Activated naive CD4-positive, alpha-beta T cell treated with anti-CD3 and anti-CD28 coated beads, Interleukin-2, amount 50 U/mL, for 72 hours (primary cell): ENCODE measurements around the gene DUS1L. TPM values are rescaled to one million over a fixed set of nuclear protein-coding genes. Genes with fewer than 3 reads are reported as not detected.
A peak's percentile ranks its signal among the peaks of the same experiment; 100 is the strongest.

Experiments used
- ATAC-seq, 2 donors: fragments of 150-1000 bp; cut with Tn5 transposase; 2 replicates each; pipeline ENCODE4 v1.10.0; 2021; ENCODE audit warnings: mild to moderate bottlenecking in 2 of 2, moderate library complexity in 2 of 2
- DNase-seq, 2 donors: peaks; one replicate each; pipeline ENCODE4 v3.0.0; 2021 to 2022; ENCODE audit warnings: low spot score in 2 of 2
- H3K27ac Mint-ChIP-seq, 2 donors: one replicate each; pipeline ENCODE4 v1.8.0; 2022; ENCODE audit warnings: mild to moderate bottlenecking in 2 of 2, mixed read lengths in 2 of 2
- H3K36me3 Mint-ChIP-seq, 2 donors: one replicate each; pipeline ENCODE4 v1.8.0; 2022; ENCODE audit warnings: mixed read lengths in 2 of 2
- H3K9me3 Mint-ChIP-seq, 2 donors: one replicate each; pipeline ENCODE4 v1.8.0; 2022; ENCODE audit warnings: mixed read lengths in 2 of 2
- total RNA-seq, 2 donors: library from RNA; stranded (reverse); gene quantifications; one replicate each; pipeline ENCODE4 v1.2.3, GENCODE V29; 2022

DUS1L gene
- total RNA-seq, 2 donors from 2014 or later = 86.2 to 103 TPM

DNA sequence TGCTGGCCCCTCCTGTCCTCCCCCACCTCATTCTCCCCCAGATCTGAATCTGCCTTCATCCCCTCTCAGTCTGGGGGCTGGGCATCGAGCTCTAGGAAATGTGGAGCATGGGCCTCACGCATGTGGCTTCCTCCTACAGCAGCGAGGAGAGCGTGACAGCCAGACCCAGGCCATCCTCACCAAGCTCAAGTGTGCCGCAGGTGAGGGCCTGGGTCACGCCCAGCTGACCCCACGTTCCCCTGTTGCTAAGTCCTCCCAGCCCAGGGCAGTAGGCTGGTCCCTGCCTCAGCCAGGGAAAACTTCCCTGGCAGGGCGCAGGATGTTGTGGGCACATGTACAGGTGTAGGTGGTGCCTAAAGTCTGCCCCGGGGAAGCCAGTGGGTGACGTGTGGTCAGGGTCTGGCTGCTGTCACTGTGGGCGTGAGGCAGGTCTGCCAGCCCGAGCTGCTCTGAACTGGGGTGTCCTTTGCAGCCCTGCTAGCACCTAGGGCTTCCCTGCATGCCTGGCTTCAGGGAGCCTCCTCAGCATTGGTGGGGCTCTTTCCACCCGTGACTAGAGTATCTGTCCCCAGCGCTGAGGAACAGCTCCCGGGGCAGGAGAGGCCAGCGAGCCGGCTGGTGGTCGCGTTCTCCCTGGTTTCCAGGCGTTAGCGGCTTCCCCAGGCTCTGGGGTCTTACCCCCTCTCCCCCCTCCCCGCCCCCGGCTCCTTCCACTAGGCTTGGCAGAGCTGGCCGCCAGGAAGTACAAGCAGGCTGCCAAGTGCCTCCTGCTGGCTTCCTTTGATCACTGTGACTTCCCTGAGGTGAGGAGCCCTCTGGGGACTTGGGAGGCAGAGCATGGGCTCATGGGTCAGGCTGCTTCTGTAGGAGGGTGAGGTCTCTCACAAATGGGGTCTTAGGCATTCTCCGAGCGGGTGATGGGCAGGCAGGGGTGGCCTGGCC is 10.3 kb downstream of the DUS1L start:
- peak overlapping the region in 1 of 2 donors; percentile 90 for H3K27ac Mint-ChIP-seq
- DNase-seq (no peak), ATAC-seq (no peak)
- H3K9me3 Mint-ChIP-seq = no peaks in the 10 kb centered on the region
- no peaks in the 10 kb centered on the region for H3K36me3 Mint-ChIP-seq

DNA sequence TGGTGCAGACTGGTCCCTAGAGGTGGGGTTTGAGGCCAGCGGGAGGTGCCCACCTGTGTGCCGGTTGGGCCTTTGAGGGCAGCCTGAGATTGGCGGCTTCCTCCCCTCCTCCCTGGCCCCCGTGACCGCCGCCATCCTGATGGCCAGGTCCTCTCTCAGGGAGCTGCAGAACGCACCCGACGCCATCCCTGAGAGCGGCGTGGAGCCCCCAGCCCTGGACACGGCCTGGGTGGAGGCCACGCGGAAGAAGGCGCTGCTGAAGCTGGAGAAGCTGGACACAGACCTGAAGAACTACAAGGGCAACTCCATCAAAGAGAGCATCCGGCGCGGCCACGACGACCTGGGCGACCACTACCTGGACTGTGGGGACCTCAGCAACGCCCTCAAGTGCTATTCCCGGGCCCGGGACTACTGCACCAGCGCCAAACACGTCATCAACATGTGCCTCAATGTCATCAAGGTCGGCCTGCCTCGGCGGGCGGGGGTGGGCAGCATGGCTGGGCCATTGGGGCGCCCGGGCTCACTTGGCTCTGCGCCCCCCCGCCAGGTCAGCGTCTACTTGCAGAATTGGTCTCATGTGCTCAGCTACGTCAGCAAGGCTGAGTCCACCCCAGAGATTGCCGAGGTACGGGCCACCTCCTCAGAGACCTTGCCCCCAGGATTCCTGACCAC is 11.1 kb downstream of the DUS1L start:
- Mint-ChIP-seq H3K36me3 (no peaks in the 10 kb centered on the region), H3K27ac (peak overlapping the region in 1 of 2 donors; percentile 90), H3K9me3 (no peaks in the 10 kb centered on the region)
- no peak for ATAC-seq
- no peak for DNase-seq

DNA sequence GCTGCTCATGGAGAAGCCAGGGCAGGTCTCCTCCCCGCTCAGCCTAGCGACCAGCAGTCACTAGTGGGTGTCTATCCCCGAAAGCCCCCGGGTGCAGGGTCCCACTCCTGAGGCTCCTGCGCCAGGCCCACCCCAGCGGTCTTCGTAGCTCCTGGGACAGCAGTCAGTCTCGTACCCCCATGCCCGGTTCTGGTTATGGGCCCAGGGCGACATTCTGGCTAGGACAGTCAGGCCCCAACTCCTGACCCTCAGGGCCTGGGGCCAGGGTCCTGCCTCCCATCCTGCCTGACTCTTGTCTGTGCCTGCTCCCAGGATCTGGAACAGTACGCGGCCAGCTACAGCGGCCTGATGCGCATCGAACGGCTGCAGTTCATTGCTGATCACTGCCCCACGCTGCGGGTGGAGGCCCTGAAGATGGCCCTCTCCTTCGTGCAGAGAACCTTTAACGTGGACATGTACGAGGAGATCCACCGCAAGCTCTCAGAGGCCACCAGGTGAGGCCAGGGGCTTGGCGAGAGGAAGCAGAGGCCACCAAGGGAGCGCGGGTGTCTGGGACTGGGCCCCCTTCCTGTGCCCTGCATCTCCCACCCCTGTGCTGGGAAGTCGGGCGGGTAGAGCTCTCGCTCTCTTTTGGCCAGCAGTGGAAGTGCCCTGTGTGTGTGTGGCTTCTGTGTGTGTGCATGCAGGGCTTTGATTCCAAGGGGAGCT is 11.9 kb downstream of the DUS1L start:
- H3K27ac Mint-ChIP-seq = peak overlapping the region in 1 of 2 donors; percentile 51
- DNase-seq (no peak), ATAC-seq (no peak)
- H3K9me3 Mint-ChIP-seq = no peaks in the 10 kb centered on the region
- no peaks in the 10 kb centered on the region for H3K36me3 Mint-ChIP-seq

DNA sequence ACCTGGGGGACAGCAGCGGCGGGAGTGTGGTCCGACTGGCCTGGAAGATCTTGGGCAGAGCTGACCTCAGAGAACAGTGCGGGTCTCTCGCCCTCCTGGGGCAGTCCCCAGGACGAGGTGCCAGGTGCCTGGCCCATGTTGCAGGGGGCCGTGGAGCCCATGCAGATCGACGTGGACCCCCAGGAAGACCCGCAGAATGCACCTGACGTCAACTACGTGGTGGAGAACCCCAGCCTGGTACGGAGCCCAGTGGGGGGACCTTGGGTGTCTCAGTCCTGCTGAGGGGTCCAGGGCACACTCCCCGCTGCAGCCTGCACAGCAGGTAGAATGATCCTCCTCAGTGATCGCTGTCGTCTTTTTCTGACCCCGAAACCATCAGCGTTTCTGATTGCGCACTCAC is 12.5 kb downstream of the DUS1L start:
- ATAC-seq (no peak), DNase-seq (no peak)
- H3K36me3 Mint-ChIP-seq = no peaks in the 10 kb centered on the region

DNA sequence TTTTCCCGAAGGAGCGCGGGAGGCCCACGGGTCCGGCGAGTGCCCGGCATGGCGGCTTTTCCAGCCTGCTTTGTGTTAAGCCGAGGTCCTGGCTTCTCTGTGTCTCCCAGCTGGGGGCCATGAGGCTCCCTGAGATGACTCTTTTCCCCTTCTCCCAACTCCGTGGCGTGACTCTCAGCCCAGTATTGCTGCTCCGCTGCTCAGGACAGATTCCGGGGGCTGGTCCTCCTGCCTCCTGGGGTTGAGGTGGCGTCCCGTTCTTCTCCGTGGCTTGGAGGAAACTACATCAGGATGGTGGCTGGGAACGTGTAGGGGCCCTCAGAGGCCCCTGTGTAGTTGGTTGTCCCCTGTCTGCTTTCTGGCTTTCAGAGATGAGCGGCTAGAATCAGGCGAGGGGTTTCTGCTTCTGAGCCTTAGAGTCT is 13.0 kb downstream of the DUS1L start:
- DNase-seq = no peak

More for the DNA sequence above, 12.5 kb downstream of the DUS1L start:
- no peaks in the 10 kb centered on the region for H3K9me3 Mint-ChIP-seq
- peak overlapping the region in 1 of 2 donors; percentile 51 for H3K27ac Mint-ChIP-seq

DNA sequence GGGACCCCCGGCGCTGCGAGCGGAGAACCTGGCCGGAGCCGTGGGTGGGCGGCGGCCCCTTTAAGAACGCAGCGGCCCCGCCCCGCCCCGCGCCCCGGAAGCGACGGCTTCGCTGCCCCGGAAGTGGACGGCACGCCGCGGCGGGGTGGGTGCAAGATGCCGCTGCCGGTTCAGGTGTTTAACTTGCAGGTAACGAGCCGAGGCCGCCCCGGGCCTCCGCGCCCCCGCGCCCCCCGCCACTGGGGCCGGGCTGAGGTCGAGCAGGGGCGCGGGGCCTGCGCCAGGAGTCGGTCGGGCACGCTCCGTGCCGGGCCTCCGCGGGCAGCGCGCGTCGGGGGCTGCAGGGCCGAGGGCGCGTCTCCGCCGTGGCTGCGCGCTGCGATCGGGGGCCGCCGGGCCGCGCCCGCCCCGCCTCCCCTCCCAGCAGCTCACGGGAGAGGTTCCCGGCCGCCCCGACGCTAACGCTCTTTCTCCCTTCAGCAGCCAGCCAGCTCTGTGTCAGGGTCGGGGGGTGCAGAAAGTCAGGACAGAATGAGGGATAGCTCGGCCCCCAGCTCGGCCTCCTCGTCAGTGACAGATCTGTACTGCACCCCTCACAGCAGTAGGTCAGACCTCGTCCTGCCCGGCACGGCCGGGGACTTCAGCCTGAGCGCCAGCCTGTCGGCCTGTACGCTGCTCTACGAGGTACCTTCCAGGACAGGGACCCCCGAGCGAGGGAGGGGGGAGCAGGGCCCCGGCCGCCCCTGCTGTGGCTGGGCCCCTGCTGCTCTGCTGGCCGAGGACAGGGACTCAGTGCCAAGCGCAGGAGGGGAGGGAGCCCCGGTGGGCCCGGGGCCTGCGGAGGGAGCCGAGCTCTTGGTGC is 13.6 kb downstream of the DUS1L start, which contains the start of the genes GPS1 and RFNG:
GPS1 (plus strand) TSS at position 123 of the 862 bp plus-strand sequence; CDS start at position 157, 34 bp downstream.
RFNG (minus strand) TSS at position 36 of the 862 bp plus-strand sequence. CDS start 45 bp downstream, outside the sequence.
- Mint-ChIP-seq H3K27ac (peak within 1 kb of the TSS; percentile 83 to 90), H3K36me3 (no peaks in the 10 kb centered on the region), H3K9me3 (no peaks in the 10 kb centered on the region)
- DNase-seq (peak in 1 of 2 donors; percentile 87), ATAC-seq (peak; percentile 88 to 89)

More for the DNA sequence above, 13.0 kb downstream of the DUS1L start:
- Mint-ChIP-seq H3K27ac (peak overlapping the region; percentile 51 to 55), H3K36me3 (no peaks in the 10 kb centered on the region), H3K9me3 (no peaks in the 10 kb centered on the region)
- ATAC-seq = no peak

DNA sequence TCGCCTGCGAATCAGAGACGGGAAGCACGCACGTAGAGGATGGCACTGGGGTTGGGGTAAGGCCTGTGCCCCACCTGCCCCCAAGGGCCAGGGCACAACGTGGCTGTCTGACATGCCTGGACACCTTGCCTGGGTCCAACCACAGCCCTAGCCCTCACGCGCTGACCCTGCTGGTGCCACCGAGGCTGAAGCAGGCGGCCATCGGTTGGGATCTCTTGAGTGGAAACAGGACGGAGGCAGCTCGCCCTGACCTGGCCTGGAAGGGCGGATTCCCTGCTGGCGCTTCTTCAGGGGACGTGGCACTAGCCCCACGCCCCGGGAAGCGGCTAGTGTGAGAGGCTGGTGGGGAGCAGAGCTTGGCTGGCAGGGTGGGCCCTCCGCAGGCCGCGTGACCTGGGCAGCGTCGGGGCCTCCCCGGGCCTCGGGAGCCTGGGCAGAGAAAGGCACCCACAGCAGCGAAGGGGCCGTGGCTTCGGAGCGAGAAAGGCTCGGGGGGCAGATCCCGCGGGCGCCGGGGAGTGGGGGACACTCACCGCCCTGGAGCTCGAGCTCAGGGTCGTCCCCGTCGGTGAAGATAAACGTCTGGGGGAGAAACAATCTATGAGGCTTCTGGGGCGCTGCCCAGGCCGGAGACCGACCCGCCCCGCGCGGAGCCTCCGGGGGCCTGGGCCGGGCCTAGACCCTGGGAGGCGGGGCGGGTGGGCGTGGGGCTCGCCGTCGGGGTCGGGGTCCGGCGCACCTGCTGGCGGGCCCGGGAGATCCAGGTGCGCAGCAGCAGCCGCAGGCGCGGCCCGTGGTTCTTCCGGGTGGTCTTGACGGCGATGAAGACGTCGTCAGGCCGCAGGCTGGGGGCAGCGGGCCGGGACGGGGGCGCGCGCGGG is 14.6 kb downstream of the DUS1L start:
- Mint-ChIP-seq H3K9me3 (no peaks in the 10 kb centered on the region), H3K36me3 (no peaks in the 10 kb centered on the region), H3K27ac (peak overlapping the region; percentile 83 to 90)
- ATAC-seq (peak; percentile 11 to 31), DNase-seq (no peak)

DNA sequence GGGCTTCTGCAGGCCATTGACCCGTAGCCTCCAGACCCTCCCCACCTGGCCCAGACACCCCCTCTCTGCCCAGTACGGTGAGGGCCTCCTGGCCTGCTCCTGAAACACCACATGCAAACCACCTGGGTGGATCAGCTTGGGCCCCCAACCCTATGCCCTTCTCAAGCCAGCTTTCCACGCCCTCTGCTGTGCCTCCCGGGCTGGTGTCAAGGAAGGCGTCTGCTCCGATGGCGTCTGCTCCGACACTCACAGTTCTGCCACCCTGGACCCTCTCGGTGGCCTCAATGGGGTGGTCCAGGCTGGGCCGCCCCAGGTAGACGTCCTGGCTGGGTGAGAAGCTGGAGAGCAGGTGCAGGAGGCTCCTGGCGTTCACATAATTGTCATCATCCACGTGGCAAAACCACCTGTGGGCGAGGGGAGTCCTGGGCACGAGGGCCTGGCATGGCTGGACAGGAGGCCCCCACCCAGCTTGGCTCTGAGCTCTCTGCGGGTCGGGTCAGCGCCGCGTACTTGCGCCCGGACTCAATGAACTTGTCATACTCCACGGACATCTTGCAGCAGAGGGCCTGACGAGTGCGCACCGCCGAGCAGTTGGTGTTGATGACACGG is 15.3 kb downstream of the DUS1L start:
- Mint-ChIP-seq H3K36me3 (no peaks in the 10 kb centered on the region), H3K9me3 (no peaks in the 10 kb centered on the region), H3K27ac (peak overlapping the region in 1 of 2 donors; percentile 83)
- no peak for DNase-seq
- ATAC-seq = no peak

DNA sequence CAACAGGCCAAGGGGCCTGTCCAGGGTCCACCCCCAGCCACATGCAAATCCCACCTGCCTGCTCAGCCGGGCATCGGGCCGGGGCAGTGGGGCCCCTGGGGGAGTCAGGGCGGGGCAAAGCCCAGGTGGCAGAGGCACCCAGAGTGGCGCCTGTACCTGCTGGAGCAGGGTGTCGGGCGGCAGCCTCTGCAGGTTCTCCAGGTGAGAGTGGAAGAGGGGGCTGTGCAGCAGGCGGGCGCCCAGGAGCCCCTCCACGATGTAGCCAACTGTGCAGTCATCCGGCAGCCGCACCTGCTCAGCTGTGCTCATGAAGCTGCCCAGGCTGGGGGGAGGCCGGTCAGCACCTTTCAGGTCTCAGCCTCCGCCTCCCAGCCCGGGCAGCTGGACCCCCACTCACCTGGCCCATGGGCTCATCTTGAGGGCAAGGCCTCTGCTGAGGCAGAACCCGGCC is 16.1 kb downstream of the DUS1L start:
- no peaks in the 10 kb centered on the region for H3K9me3 Mint-ChIP-seq

DNA sequence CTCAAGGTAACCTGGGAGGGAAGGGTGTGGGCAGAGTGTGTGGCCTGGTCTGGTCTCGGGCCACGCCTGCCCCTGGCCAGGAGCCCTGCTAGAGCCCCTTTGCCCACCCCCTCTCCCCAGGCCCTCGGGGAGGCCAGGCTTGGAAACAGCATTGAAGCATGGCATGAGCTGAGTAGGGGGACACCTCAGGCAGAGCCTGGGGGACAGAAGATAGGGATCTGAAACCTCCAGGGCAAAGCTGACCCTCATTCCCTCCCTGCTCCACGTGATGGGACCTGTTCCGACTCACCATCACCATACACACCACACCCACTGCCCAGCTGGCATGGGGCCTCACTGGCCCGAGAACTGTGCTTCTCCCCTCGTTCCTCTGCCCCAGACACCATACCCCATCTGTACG is 16.5 kb downstream of the DUS1L start:
- DNase-seq (no peak), ATAC-seq (no peak)
- no peak overlapping the region for H3K27ac Mint-ChIP-seq
- no peaks in the 10 kb centered on the region for H3K36me3 Mint-ChIP-seq
- H3K9me3 Mint-ChIP-seq = no peaks in the 10 kb centered on the region

More for the DNA sequence above, 16.1 kb downstream of the DUS1L start:
- no peak overlapping the region for H3K27ac Mint-ChIP-seq
- no peak for ATAC-seq
- DNase-seq = no peak
- H3K36me3 Mint-ChIP-seq = no peaks in the 10 kb centered on the region

DNA sequence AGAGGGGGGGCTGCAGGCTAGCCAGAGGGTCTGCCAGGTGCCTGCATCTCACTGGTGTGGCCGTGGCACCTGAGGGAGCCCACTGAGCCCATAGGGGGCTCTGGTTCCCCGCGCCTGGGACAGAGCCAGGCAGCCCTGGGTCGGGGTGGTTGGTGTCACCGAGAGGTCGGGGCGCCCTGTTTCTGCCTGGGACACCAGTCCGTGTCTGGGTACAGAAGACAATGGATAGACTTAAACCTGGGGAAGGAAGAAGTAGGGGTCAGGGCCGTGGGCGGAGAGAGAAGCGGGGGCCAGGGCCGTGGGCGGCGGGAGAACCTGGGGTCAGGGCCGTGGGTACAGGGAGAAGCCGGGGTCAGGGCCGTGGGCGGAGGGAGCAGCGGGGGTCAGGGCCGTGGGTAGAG is 17.0 kb downstream of the DUS1L start:
- no peaks in the 10 kb centered on the region for H3K9me3 Mint-ChIP-seq
- H3K36me3 Mint-ChIP-seq = no peaks in the 10 kb centered on the region
- DNase-seq (no peak), ATAC-seq (no peak)
- peak overlapping the region in 1 of 2 donors; percentile 29 for H3K27ac Mint-ChIP-seq

DNA sequence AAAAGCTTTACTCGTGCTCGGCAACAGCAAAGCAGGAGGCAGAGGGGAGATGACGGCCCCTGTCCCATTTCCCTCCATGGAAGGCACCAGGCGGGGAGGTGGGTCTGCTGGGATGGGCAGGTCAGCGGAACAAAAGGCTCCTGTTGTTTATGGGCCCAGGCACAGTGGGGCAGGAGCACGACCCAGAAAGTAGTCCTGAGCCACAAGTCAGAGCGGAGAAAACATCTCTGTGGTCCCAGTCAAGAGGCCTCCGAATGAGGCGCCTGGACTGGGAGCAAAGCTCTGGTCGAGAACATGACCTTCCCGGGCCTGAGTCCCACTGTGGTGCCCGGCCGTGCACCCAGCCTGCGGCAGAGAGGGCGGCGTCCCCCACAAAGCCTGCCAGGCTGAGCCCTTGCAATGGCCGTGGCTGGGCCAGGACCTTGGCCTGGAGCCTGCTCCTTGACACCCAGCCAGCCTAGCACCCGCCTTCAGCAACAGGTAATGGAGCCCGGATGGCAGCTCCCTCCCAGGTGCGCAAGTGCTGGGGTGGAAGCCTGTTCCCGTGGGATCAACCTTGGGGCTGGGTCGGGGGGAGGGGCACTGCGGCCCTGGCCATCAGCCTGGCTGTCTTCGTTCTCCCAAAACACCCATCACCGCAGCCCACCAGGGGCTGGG is 17.6 kb downstream of the DUS1L start:
- Mint-ChIP-seq H3K27ac (no peak overlapping the region), H3K36me3 (no peaks in the 10 kb centered on the region), H3K9me3 (no peaks in the 10 kb centered on the region)
- ATAC-seq (no peak), DNase-seq (no peak)

DNA sequence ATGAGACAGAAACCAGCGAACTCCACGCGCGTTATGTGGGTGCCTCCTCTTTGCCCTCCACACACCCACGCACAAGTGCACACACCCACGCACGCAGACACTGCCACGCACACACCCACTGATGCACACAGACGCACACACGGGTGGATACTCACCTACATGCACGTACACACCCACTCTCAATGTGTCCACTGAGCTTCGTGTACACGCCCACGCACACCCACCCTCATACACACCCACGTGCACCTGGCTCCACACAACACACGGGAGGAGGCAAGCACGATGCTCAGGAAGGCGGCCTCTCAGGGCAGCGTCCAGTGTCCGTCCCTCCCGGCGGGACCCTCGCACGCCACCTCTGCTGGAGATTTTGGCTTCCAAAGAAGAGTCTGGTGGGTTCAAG is 18.2 kb downstream of the DUS1L start:
- H3K9me3 Mint-ChIP-seq = no peaks in the 10 kb centered on the region
- H3K27ac Mint-ChIP-seq = no peak overlapping the region
- DNase-seq (no peak), ATAC-seq (no peak)
- H3K36me3 Mint-ChIP-seq = no peaks in the 10 kb centered on the region

DNA sequence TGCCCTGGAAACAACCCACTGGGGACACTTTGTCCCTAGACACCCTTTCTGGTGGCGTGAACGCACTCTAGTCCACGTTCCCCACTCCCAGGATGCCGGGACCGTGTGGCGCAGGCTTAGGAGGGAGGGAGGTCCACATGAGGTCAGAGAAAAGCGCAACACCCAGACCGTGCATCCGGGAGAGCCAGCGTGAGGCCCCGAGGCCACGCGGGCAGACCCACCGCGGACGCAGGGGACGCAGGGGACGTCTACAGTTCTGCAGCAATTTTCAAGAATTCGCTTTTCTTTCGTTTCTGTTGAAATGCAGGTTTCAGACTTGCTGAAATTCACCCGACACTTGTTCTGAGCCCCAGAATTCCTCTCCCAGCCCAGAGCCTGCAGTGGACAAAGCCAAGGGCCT is 18.7 kb downstream of the DUS1L start:
- H3K36me3 Mint-ChIP-seq = no peaks in the 10 kb centered on the region
- H3K27ac Mint-ChIP-seq = no peak overlapping the region
- ATAC-seq (no peak), DNase-seq (no peak)
- no peaks in the 10 kb centered on the region for H3K9me3 Mint-ChIP-seq
